HG02870 (cell line): ENCODE data around the gene SCUBE2.
"Not testable (repeated sequence)": the region's sequence is repeated elsewhere in the genome, so short reads cannot be mapped to it uniquely, and the experiment has no call there.

ENCODE experiments used
- ATAC-seq: cut with Tn5 transposase; IDR thresholded peaks from one replicate; pipeline ENCODE4 v1.9.1; 2021; ENCODE audit warnings: mild to moderate bottlenecking, moderate library complexity; ENCODE audit not compliant: unreplicated experiment

The SCUBE2 gene

GRCh38 chr11:9109858-9110731 is 18.7 kb upstream of the SCUBE2 start:
- no peak for ATAC-seq

GRCh38 chr11:9104580-9104979 is 13.2 kb upstream of the SCUBE2 start:
- no peak for ATAC-seq

- no peak for ATAC-seq
Observed at GRCh38 chr11:9103542-9104276, 12.3 kb upstream of the SCUBE2 start.

- no peak for ATAC-seq
Observed at GRCh38 chr11:9099617-9100016, 8.2 kb upstream of the SCUBE2 start.

- ATAC-seq: not testable (repeated sequence)
Observed at GRCh38 chr11:9098455-9098854, 7.1 kb upstream of the SCUBE2 start.

- ATAC-seq: not testable (repeated sequence)
Observed at GRCh38 chr11:9097186-9097943, 6.0 kb upstream of the SCUBE2 start.

GRCh38 chr11:9096427-9096826 is 5.0 kb upstream of the SCUBE2 start:
- no peak for ATAC-seq

- no peak for ATAC-seq
Observed at GRCh38 chr11:9095421-9095820, 4.0 kb upstream of the SCUBE2 start.

GRCh38 chr11:9094420-9094819 is 3.0 kb upstream of the SCUBE2 start:
- ATAC-seq: no peak

GRCh38 chr11:9092853-9093778 is 1.7 kb upstream of the SCUBE2 start:
- no peak for ATAC-seq

GRCh38 chr11:9092072-9092471 is 673 bp upstream of the SCUBE2 start:
- no peak for ATAC-seq

- ATAC-seq: no peak
Observed at GRCh38 chr11:9090488-9091043, 833 bp downstream of the SCUBE2 start.

- ATAC-seq: no peak
Observed at GRCh38 chr11:9089636-9090035, 1.8 kb downstream of the SCUBE2 start.

GRCh38 chr11:9089061-9089460 is 2.3 kb downstream of the SCUBE2 start:
- no peak for ATAC-seq

GRCh38 chr11:9082575-9082974 is 8.8 kb downstream of the SCUBE2 start:
- ATAC-seq: no peak

GRCh38 chr11:9081153-9081552 is 10.2 kb downstream of the SCUBE2 start:
- ATAC-seq: no peak

GRCh38 chr11:9078113-9079086 is 13.0 kb downstream of the SCUBE2 start:
- no peak for ATAC-seq

GRCh38 chr11:9077164-9077563 is 14.2 kb downstream of the SCUBE2 start:
- no peak for ATAC-seq

GRCh38 chr11:9076661-9077060 is 14.7 kb downstream of the SCUBE2 start:
- no peak for ATAC-seq
